GM13976 (cell line): ENCODE data around the gene PLOD3.
"Not testable (repeated sequence)": the region's sequence is repeated elsewhere in the genome, so short reads cannot be mapped to it uniquely, and the experiment has no call there.

Source experiments
- DNase-seq: peaks from one replicate; pipeline ENCODE4 v3.0.0; 2012; ENCODE audit warnings: low spot score
- in situ Hi-C: fragments of 300-500 bp; cut with MboI; formaldehyde crosslinking; loops from one replicate; pipeline ENCODE4 v1.12.0; 2022; ENCODE audit warnings: low sequenced_read_pairs, mixed read lengths, inconsistent platforms; ENCODE audit not compliant: unreplicated experiment
- TF ChIP-seq, protein P1 (sequence below): IDR thresholded peaks from 2 replicates; pipeline ENCODE4 v1.5.1; 2012; ENCODE audit warnings: borderline replicate concordance, mild to moderate bottlenecking; ENCODE audit not compliant: insufficient read depth; ENCODE audit errors: extremely low read depth, missing control alignments, control extremely low read depth

PLOD3 gene

DNA sequence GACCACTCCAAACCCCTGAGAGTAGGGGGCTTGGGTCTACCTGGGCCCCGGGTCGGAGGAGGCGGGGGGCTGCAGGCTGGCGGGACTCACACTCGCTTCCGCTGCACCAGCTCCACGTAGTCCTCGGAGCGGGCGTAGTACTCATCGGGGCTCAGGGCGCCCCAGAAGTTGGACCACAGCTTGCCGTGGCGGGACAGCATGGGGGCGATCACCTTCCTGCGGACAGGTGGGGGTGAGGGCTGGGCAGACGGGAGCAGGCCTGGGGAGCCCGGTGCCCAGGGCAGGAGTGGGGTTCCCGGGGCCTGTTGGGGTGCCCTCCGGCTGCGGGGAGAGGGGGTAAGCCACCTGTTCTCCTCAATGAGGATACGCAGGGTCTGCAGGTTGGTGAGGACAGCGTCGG lies 5.9 kb downstream of the PLOD3 start:
- DNase-seq, result no peak
- TF ChIP-seq, protein P1, sequence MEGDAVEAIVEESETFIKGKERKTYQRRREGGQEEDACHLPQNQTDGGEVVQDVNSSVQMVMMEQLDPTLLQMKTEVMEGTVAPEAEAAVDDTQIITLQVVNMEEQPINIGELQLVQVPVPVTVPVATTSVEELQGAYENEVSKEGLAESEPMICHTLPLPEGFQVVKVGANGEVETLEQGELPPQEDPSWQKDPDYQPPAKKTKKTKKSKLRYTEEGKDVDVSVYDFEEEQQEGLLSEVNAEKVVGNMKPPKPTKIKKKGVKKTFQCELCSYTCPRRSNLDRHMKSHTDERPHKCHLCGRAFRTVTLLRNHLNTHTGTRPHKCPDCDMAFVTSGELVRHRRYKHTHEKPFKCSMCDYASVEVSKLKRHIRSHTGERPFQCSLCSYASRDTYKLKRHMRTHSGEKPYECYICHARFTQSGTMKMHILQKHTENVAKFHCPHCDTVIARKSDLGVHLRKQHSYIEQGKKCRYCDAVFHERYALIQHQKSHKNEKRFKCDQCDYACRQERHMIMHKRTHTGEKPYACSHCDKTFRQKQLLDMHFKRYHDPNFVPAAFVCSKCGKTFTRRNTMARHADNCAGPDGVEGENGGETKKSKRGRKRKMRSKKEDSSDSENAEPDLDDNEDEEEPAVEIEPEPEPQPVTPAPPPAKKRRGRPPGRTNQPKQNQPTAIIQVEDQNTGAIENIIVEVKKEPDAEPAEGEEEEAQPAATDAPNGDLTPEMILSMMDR, result no peak
- in situ Hi-C loops, result no loop called here

DNA sequence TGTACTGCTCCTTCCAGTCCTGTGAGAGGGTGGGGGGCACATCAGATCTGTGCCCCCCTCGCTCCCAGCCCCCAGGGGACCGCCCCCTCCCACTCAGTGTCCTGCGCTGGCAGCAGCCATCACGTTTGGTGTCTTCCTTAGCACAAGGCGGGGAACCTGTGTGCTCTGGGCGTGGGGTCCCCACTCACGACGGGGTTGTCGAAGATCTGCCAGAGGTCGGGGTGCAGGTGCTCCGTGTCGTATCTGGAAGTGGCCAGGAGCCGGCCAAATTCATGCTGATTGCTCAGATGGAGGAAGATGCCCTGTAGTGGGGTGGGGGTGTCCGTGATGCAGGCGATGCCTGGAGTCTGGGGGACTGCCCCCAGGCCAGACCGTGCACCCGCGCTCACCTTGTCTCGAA lies 7.2 kb downstream of the PLOD3 start:
- no peak for DNase-seq
- TF ChIP-seq, protein P1, result no peak
- in situ Hi-C loops, result no loop called here

DNA sequence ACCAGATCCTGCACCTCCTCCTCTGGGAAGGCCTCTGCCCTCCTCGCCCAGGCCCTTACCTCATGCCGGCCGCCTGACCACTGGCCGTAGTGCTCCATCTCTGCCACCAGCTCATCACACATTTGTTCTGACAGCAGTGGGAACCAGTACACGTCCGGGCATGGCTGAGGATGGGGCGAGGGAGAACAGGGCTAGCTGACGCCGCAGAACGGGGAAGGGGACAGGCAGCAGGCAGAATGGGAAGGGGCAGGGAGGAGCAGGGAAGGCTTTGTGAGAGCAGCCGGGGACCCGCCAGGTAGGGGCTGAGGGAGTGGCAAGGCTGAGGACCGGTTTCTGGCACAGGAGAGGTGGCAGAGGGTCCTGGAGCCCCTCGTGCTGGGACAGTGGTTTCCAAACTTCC lies 8.6 kb downstream of the PLOD3 start:
- no peak for DNase-seq
- TF ChIP-seq, protein P1, result no peak
- in situ Hi-C loops, result no loop called here

DNA sequence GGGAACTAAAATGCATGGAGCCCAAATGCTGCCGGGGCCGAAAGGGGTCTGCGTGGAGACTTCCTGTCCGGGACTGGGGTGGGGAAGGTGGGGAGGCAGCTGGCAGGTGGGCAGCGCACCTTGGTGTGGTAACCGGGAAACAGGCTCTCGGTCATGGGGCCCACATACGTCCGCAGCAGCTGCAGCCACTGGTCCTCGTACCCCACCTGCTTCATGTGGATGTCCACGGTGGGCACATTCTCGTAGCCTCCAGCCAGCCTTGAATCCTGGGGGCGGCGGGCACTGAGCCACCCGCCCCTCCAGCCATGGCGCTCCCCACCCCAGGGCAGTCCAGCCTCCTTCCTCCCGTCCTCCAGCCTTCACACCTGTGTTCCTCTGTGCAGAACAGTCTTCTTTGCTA lies 9.9 kb downstream of the PLOD3 start:
- no peak for DNase-seq
- TF ChIP-seq, protein P1, result no peak
- in situ Hi-C loops, result no loop called here

DNA sequence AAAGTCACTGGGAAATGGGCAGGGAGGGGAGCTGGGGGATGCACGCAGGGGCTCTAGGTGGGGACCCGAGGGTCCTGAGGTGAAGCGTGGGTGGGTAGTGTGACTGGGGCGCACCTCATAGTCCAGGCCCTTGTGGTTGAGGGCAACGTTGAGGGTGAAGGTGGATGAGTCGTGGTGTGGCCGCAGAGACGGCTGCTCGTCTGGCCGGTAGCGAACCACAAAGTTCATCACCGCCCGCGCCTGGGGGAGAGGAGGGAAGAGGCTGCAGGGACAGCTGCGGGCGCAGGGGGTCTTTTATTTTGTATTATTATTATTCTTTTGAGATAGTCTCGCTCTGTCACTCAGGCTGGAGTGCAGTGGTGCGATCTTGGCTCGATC lies 10.7 kb downstream of the PLOD3 start:
- TF ChIP-seq, protein P1, result no peak
- DNase-seq, result no peak
- in situ Hi-C loops, result no loop called here

DNA sequence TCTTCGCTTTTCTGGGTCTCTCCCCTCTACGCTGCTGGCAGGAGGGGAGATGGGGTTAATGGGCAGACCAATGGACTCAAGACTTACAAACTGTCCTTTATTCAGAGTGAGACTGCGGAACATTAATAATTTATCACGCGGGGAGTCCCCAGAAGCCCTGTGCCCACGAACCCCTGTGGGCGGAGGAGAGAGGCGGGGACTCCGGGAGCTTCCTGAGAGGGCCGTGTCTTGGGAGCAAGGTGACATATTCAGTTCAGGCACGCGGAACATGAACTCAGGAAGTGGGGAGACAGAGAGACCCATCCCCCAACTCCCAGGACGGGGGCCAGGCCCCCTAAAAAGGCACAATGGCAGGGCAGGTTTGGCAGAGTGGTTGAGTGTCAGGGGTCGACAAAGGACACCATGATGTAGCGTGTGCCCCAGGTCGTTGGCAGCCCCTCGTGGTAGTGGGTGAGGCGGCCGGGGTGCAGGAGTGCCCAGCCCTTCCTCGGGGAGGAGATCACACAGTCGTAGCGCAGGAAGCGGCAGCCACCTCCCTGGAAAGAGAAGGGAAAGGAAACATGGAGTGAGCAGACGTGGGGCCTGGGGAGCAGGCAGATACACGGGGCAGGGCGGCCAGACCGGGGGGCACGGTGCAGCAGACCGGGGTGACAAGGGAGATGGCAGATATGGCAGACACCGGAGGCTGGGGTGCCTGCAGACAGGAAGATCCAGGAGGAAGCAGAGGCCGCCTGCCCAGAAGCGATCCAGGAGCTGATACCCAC lies 11.3 kb downstream of the PLOD3 start:
- in situ Hi-C loops, result no loop called here
- no peak for DNase-seq
- TF ChIP-seq, protein P1, result no peak

DNA sequence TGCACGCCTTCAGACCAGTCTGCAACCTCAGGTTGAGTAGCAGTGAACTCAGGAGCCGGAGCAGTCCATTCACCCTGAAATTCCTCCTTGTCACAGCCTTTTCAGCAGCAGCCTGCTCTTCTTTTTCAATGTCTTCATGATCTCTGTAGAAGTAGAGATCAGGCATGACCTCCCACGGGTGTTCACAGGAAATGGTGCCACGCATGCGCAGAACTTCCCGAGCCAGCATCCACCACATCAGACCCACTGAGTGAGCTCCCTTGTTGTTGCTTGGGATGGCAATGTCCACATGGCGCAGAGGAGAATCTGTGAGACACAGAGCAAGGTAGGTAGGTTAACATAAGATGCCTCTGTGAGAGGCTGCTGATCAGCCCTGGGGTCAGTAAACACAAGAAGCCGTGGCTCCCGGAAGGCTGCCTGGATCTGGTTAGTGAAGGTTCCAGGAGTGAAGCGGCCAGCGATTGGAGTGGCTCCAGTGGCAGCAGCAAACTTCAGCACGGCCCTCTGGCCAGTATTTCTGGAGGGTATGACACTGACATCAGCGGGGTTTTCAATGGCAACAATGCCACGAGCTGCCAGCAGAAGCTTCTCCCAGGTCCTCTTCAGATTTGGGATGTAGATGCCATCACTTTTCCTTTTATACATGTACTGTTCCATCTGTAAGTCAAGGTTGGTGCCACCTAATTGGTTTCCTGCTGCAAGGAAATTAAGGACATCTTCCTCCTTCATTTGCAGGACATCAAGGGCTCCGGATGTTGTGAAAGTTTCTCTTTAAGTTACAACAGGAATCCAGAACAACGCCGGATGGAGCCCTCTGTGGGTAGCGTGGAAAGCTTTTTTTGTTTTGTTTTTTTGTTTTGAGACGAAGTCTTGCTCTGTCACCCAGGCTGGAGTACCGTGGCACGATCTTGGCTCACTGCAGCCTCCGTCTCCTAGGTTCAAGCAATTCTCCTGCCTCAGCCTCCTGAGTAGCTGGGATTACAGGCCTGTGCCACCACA lies 13.3 kb downstream of the PLOD3 start:
- DNase-seq, in situ Hi-C loops: not testable (repeated sequence)
